ENCODE results near the gene SGSM1.

SGSM1 gene

DNA sequence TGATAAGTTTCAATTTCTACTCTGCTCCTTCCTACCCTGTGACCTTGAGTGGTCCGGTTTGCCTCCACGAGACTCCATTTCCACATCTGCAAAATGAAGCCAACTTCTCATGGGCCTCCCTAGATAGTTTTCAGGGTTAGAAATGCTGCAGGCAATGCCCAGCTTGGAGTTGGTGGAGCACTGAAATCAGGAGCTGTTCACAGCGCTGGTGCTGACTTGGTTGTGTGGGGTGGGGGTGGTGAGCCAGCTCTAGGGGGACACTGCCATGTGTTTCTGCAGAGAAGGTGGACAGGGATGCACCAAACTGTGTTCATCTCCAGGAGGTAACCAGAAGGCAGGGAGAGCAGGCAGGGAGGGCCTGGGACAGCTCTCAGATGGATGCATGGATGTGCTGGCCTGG is 37.0 kb downstream of the SGSM1 start:
- DNase-seq, result no peak
- peaks cover 5% of the 10 kb centered on the region for H3K4me1 Mint-ChIP-seq (ENCODE audit: low read depth)
- H3K27me3 Mint-ChIP-seq, result no peaks in the 10 kb centered on the region

DNA sequence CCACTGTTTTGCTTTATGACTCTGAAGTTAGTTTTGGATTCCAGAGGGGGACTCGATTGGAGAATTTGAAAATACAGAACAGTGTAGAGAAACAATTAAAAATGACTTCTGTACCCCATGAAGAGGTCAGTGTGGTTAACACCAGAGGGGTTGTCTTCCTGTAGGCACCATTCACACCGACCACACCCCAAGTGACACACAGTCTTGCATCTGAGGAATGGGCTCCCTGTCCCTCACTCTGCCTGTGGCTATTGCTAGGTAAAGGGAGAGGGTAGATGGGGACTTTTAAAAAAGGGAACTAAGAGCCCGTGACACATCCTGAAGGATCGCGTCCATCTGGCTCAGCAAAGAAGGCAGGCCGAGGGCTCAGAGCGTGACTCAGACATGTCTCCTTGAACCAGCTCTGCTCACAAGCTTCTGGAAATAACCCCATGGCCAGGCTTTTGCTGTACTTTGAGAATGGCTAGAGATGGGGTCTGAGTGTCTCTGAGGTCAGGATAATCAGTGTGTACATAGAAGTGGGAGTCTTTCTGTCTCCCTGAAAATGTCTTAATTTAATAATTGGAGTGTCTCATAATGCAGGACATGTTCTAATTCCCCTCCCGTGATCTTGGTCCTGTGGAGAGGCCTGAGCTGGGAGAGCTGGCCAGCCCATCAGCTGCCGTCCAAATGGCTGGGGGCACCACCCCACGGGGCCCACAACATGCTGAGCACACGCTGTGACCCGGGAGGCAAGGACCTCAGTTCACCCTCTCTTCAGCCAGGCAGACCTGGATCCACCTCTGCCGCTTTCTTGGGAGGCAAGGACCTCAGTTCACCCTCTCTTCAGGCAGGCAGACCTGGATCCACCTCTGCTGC is 39.3 kb downstream of the SGSM1 start:
- peaks cover 5% of the 10 kb centered on the region for H3K4me1 Mint-ChIP-seq (ENCODE audit: low read depth)
- H3K9me3 Mint-ChIP-seq, result no peaks in the 10 kb centered on the region
- DNase-seq, result no peak
- no peak overlapping the region for H3K4me3 Mint-ChIP-seq
- H3K27ac Mint-ChIP-seq, result no peak overlapping the region
- no peaks in the 10 kb centered on the region for H3K36me3 Mint-ChIP-seq (ENCODE audit: low read depth)
- H3K27me3 Mint-ChIP-seq, result no peaks in the 10 kb centered on the region

More for the DNA sequence above, 37.0 kb downstream of the SGSM1 start:
- no peak overlapping the region for H3K27ac Mint-ChIP-seq
- no peaks in the 10 kb centered on the region for H3K9me3 Mint-ChIP-seq
- H3K4me3 Mint-ChIP-seq, result no peak overlapping the region
- H3K36me3 Mint-ChIP-seq (ENCODE audit: low read depth), result no peaks in the 10 kb centered on the region

DNA sequence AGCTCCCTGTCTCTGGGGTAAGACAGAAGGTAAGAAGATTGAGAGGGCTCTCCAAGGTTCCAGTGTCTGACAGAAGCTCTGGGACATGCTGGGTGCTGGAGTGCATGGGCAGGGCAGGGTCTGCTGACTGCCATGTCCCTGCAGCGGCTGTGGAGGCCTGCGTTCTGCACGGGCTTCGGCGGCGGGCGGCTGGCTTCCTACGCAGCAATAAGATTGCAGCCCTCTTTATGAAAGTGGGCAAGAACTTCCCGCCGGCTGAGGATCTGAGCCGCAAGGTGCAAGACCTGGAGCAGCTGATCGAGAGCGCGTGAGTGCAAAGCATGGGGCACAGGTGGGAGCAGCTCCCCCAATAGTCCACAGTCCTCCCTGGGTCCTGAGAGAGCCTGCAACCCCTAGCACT is 41.5 kb downstream of the SGSM1 start:
- DNase-seq, result no peak
- no peak overlapping the region for H3K27ac Mint-ChIP-seq
- H3K36me3 Mint-ChIP-seq (ENCODE audit: low read depth), result no peaks in the 10 kb centered on the region
- no peaks in the 10 kb centered on the region for H3K27me3 Mint-ChIP-seq
- H3K9me3 Mint-ChIP-seq, result no peaks in the 10 kb centered on the region
- H3K4me1 Mint-ChIP-seq (ENCODE audit: low read depth), result peaks cover 9% of the 10 kb centered on the region
- no peak overlapping the region for H3K4me3 Mint-ChIP-seq

DNA sequence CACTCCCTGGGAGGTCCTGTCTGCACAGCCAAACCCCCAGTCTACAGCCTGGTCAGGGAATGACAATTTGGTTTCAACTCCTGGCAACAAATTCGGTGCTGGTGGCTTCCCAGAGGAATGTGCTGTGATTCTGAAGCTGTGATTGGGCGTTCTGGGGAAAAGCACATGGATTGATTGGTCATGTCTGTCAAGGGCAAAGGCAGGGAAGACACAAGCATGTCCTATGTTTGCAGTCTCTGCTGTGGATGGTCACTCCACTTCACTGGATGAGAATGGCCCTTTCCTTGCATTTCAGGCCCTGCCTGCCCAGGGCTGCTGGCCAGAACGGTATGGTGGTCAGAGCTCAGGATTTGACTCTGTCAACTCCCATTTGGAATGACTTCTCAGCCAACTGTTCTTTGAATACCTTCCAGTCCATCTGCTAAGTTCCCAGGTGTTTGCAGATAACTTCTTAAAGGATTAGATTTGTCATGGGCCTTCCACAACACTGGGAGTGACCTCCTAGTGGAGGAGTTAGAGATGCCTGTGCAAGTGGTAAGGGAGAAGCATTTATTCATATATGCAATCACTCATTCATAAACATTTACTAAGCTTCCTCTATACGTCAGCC is 42.7 kb downstream of the SGSM1 start:
- no peak for DNase-seq
- Mint-ChIP-seq H3K27me3 (no peaks in the 10 kb centered on the region), H3K4me3 (no peak overlapping the region), H3K27ac (no peak overlapping the region), H3K9me3 (no peaks in the 10 kb centered on the region), H3K4me1 (ENCODE audit: low read depth) (peaks cover 9% of the 10 kb centered on the region), H3K36me3 (ENCODE audit: low read depth) (no peaks in the 10 kb centered on the region)

DNA sequence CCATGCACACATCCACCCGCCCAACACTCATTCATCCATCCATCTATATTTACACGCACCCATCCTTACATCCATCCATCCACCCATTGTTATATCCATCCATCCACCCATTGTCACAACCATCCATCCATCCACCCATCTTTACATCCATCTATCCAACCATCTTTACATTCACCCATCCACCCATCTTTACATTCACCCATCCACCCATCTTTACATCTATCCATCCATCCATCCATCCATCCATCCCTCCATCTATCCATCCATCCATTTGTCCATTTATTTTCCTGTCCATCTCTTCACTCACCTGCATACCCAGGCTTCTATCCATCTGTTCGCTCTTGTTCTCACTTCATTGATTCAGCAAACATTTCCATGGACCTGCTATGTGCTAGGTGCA is 49.8 kb downstream of the SGSM1 start:
- DNase-seq, result no peak
- no peaks in the 10 kb centered on the region for H3K27me3 Mint-ChIP-seq

DNA sequence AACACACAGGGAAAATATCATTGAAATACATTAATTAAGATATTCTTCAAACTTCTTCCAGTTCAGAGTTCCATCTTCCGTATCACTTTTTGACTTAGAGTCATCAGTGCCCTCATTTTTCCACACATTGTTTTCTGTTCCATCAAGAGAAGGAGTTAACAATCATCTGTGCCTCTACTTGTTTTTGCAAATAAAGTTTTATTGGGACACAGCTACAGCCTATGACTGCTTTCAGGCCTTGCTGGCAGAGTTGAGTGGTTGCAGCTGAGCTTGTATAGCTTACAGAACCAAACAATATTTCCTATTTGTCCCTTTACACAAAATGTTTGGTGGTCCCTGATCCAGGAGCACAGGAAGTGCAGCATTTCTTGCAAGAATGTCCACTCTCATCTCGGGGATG is 51.6 kb downstream of the SGSM1 start:
- Mint-ChIP-seq H3K4me3 (no peak overlapping the region), H3K4me1 (ENCODE audit: low read depth) (no peaks in the 10 kb centered on the region), H3K27me3 (no peaks in the 10 kb centered on the region), H3K36me3 (ENCODE audit: low read depth) (no peaks in the 10 kb centered on the region), H3K9me3 (no peaks in the 10 kb centered on the region), H3K27ac (no peak overlapping the region)
- DNase-seq, result no peak

More for the DNA sequence above, 49.8 kb downstream of the SGSM1 start:
- Mint-ChIP-seq H3K4me3 (no peak overlapping the region), H3K9me3 (no peaks in the 10 kb centered on the region), H3K4me1 (ENCODE audit: low read depth) (no peaks in the 10 kb centered on the region), H3K36me3 (ENCODE audit: low read depth) (no peaks in the 10 kb centered on the region), H3K27ac (no peak overlapping the region)

DNA sequence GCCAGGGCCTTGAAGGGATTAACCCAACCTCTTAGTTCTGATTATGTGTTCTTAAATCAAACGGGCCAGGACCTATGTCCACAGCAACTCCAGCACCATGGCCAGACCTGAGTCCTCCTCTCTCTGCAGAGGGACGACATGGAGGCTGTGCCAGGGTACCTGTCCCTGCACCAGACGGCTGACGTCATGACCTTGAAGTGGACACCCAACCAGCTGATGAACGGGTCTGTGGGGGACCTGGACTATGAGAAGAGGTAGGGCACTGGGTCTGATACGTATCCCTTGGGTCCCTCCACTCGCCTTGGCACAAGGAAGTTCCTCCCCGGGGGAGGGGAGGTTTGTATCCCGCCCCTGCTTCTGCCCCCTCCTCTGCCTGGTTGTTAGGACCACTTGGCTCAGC is 53.6 kb downstream of the SGSM1 start:
- H3K27me3 Mint-ChIP-seq, result no peaks in the 10 kb centered on the region
- H3K9me3 Mint-ChIP-seq, result no peaks in the 10 kb centered on the region
- H3K36me3 Mint-ChIP-seq (ENCODE audit: low read depth), result no peaks in the 10 kb centered on the region
- H3K27ac Mint-ChIP-seq, result no peak overlapping the region
- H3K4me1 Mint-ChIP-seq (ENCODE audit: low read depth), result no peaks in the 10 kb centered on the region
- no peak for DNase-seq
- no peak overlapping the region for H3K4me3 Mint-ChIP-seq

DNA sequence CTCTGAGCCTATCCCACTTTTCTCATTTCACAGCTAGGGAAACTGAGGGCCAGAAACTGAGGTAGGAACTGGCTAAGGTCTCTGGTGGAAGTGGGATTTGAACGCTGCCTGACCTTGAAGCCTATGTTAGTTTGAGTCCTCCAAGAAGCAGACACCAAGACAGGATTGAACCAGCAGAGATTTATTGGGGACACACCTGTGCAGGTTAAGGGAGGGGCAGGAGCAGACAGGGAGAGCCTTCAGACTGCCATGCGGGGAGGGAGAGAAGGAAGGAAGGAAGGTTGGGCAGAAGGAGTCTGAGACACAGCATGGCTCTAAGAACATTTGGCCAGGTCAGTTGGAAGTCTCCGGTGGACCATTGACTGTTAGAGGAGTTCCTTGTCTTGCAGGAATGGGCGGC is 59.5 kb downstream of the SGSM1 start:
- no peak for DNase-seq
- no peaks in the 10 kb centered on the region for H3K4me1 Mint-ChIP-seq (ENCODE audit: low read depth)
- H3K9me3 Mint-ChIP-seq, result no peaks in the 10 kb centered on the region
- H3K36me3 Mint-ChIP-seq (ENCODE audit: low read depth), result no peaks in the 10 kb centered on the region
- no peak overlapping the region for H3K4me3 Mint-ChIP-seq
- no peaks in the 10 kb centered on the region for H3K27me3 Mint-ChIP-seq
- no peak overlapping the region for H3K27ac Mint-ChIP-seq

DNA sequence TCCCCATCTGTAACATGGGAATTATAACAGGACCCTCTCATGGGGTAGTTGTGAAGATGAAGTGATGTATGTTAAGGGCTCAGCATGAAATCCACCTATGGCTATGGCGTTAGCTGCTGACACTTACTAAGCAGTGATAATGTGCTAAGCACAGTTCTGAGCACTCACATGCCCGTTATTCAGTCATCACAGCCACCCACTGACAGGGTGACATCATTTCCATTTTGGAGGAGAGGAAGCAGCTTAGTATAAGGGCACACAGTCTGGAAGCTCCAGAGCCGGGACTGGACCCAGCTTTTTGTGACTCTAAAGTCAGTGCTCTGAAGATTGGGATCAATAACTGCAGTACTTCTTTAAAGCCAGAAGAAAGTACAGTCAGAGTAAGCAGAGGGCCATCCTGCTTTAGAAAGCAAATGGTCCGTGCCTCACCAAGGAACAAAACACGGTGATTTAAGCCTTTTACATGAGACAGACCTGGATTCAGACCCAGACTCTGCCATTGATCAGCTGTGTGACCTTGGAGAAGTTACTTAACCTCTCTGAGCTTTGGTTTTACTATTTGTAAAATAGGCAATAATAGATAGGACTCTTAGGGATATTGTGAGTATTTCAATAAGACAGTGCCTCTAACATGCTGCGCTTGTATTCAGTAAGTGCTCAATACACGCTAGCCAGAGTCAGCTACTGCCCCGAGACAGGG is 61.5 kb downstream of the SGSM1 start:
- no peaks in the 10 kb centered on the region for H3K4me1 Mint-ChIP-seq (ENCODE audit: low read depth)
- H3K9me3 Mint-ChIP-seq, result no peaks in the 10 kb centered on the region
- no peaks in the 10 kb centered on the region for H3K36me3 Mint-ChIP-seq (ENCODE audit: low read depth)
- H3K27ac Mint-ChIP-seq, result no peak overlapping the region
- no peak overlapping the region for H3K4me3 Mint-ChIP-seq
- no peak for DNase-seq
- H3K27me3 Mint-ChIP-seq, result no peaks in the 10 kb centered on the region

DNA sequence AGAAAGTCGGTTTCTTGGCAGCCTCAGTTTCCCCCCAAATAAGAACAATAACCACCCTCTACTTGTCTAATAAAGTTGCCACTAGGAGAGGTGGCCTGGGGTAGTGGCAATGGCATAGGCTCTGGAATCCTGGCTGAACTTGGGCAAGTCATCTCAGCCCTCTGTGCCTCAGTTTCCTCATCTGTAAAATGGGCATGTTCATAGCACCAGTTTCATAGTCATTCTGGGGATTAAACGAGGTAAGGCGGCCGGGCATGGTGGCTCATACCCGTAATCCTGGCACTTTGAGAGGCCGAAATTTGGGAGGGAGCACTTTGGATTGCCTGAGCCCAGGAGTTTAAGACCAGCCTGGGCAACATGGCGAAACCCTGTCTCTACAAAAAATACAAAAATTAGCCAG is 63.0 kb downstream of the SGSM1 start:
- Mint-ChIP-seq H3K4me3 (no peak overlapping the region), H3K9me3 (no peaks in the 10 kb centered on the region), H3K4me1 (ENCODE audit: low read depth) (no peaks in the 10 kb centered on the region), H3K36me3 (ENCODE audit: low read depth) (no peaks in the 10 kb centered on the region), H3K27ac (no peak overlapping the region), H3K27me3 (no peaks in the 10 kb centered on the region)
- no peak for DNase-seq

DNA sequence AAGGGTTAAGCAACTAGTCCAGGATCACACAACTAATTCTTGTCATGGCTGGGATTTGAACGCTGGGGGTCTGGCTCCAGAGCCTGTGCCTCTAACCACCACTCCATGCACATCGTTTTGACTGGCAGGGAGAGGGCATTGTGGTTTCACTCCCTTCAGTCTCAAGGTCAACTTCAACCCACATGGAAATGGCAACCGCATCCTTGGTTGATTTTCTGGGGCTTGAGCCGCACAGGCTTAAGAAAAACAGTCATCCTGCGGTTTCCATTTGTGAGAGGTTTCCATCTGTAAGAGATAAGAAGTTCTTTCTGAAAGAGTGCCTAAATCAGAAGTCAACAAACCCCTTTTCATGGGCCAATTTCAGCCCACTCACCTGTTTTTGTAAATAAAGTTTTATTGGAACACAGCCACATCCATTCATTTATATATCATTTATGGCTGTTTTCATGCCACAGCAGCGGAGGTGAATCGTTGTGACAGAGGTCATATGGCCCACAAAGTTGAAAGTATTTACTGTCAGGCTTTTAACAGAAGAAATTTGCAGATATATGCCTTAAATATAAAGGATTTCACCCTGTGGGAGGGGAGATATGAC is 65.7 kb downstream of the SGSM1 start:
- H3K4me1 Mint-ChIP-seq (ENCODE audit: low read depth), result no peaks in the 10 kb centered on the region
- no peak overlapping the region for H3K27ac Mint-ChIP-seq
- no peaks in the 10 kb centered on the region for H3K36me3 Mint-ChIP-seq (ENCODE audit: low read depth)
- H3K4me3 Mint-ChIP-seq, result no peak overlapping the region
- H3K9me3 Mint-ChIP-seq, result peaks cover 6% of the 10 kb centered on the region
- no peak for DNase-seq
- no peaks in the 10 kb centered on the region for H3K27me3 Mint-ChIP-seq

DNA sequence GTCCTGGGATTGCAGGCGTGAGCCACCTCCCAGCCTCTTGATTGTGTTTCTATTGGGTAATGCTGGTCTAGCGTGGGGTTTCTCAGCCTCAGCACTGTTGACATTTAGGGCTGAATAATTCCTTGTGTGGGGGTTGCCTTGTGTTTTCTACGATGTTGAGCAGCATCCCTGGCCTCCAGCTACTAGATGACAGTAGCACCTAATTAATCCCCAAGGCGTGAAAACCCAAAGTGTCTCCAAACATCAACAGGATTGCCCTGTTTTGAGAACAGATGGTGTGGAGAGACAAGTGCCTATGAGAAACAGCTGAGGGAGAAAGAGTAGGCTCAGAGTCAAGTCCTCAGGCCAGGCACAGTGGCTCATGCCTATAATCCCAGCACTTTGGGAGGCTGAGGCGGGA is 67.2 kb downstream of the SGSM1 start:
- H3K4me3 Mint-ChIP-seq, result no peak overlapping the region
- H3K27me3 Mint-ChIP-seq, result no peaks in the 10 kb centered on the region
- no peak overlapping the region for H3K27ac Mint-ChIP-seq
- DNase-seq, result no peak
- no peaks in the 10 kb centered on the region for H3K4me1 Mint-ChIP-seq (ENCODE audit: low read depth)
- H3K9me3 Mint-ChIP-seq, result peaks cover 9% of the 10 kb centered on the region
- no peaks in the 10 kb centered on the region for H3K36me3 Mint-ChIP-seq (ENCODE audit: low read depth)

DNA sequence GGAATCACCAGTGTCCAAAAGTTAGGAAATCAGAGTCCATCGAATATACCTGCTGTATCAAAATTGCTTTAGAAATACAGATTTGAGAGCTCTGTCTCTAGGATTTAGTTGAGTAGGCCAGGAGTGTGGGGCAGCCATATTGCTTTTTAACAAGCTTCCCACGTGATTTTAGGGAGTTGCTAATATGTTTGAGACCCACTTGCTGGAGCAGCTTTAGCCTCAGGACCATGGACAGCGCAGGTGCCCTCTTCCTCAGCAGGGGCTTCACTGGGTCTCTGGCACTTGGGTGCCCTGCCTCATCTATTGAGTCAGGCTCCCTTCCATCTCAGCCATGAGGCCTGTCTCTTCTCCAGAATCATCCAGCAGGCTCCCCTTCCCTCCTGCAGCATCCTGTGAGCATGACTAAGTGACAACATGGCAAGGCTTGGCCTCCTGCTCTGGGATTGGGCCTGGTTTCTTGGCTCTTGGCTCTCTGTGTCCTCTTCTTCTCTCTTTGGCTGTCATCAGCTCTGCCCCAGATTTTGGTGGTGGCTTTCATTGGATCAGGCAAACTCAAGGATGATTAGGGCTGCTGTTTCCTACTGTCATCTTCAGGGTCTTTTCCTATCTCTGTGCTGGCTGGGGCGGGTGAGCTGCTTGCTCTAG is 70.0 kb downstream of the SGSM1 start:
- no peak overlapping the region for H3K4me3 Mint-ChIP-seq
- no peaks in the 10 kb centered on the region for H3K36me3 Mint-ChIP-seq (ENCODE audit: low read depth)
- H3K27ac Mint-ChIP-seq, result no peak overlapping the region
- H3K27me3 Mint-ChIP-seq, result no peaks in the 10 kb centered on the region
- no peak for DNase-seq
- H3K4me1 Mint-ChIP-seq (ENCODE audit: low read depth), result no peaks in the 10 kb centered on the region
- peaks cover 9% of the 10 kb centered on the region for H3K9me3 Mint-ChIP-seq

DNA sequence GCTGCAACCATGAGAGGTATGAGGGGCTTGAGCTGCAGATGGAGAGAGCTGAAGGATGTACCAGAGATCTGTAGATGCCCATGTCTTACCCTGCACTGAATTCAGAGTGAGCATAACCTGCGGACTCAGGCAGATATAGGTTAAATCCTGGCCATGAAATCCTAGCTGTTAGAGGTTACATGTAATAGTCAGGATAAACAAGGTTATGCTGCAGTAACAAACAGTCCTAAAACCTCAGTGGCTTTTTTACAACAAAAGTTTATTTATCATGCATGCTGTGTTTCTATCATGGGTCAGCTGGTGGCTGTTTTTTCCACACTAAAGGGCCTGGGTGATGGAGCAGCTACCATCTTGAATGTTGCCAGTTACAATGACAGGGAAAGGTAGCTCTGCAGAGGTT is 70.7 kb downstream of the SGSM1 start:
- Mint-ChIP-seq H3K27ac (no peak overlapping the region), H3K27me3 (no peaks in the 10 kb centered on the region), H3K4me1 (ENCODE audit: low read depth) (no peaks in the 10 kb centered on the region), H3K4me3 (no peak overlapping the region), H3K36me3 (ENCODE audit: low read depth) (no peaks in the 10 kb centered on the region), H3K9me3 (peaks cover 9% of the 10 kb centered on the region)
- no peak for DNase-seq
